Colonic mucosa (tissue), 4 donors: ENCODE measurements around the gene STRA8. TPM values are rescaled to one million over a fixed set of nuclear protein-coding genes. Genes with fewer than 3 reads are reported as not detected.

Experiments
- DNase-seq: peaks from one replicate; pipeline ENCODE4 v3.0.0-alpha.2; 2020
- H3K27ac ChIP-seq: fragments of 200-600 bp; one replicate; pipeline ENCODE4 v1.8.0; 2021
- H3K27me3 ChIP-seq: fragments of 200-600 bp; one replicate; pipeline ENCODE4 v1.8.0; 2021
- H3K36me3 ChIP-seq: fragments of 200-600 bp; one replicate; pipeline ENCODE4 v1.8.0; 2021
- H3K4me1 ChIP-seq: fragments of 200-600 bp; one replicate; pipeline ENCODE4 v1.8.0; 2021; ENCODE audit warnings: mild to moderate bottlenecking
- H3K4me3 ChIP-seq: fragments of 200-600 bp; one replicate; pipeline ENCODE4 v1.8.0; 2021
- H3K9ac ChIP-seq, 2 donors: one replicate each; pipeline ENCODE4 v1.7.0; 2013; ENCODE audit warnings: control low read depth in 2 of 2, low read depth in 2 of 2, low read length in 2 of 2
- H3K9me3 ChIP-seq: fragments of 200-600 bp; one replicate; pipeline ENCODE4 v1.8.0; 2021
- CTCF ChIP-seq: fragments of 200-600 bp; IDR thresholded peaks from one replicate; pipeline ENCODE4 v1.8.0; 2022; ENCODE audit warnings: antibody characterized with exemption, mild to moderate bottlenecking
- intact Hi-C: fragments of 100-400 bp; cut with DNase I; formaldehyde crosslinking; loops from one replicate; pipeline ENCODE4 v1.14.1; 2022
- total RNA-seq, 2 donors: library from RNA; stranded (reverse); fragmentation: NEBNext Ultra II Directional in 1 of 2; extraction: Animal tissue kit (Norgen Biotek cat#: 25700) in 1 of 2; gene quantifications; one replicate each; pipeline ENCODE4 v1.2.1, GENCODE V29; 2021
- donor health status: healthy.
- donor health status: DM: no; HTN: no; CAD: no.
- donor health status: DM: no; HTN: no; CAD: no.

The STRA8 gene
- total RNA-seq, 2 donors from 2014 or later = not detected

DNA sequence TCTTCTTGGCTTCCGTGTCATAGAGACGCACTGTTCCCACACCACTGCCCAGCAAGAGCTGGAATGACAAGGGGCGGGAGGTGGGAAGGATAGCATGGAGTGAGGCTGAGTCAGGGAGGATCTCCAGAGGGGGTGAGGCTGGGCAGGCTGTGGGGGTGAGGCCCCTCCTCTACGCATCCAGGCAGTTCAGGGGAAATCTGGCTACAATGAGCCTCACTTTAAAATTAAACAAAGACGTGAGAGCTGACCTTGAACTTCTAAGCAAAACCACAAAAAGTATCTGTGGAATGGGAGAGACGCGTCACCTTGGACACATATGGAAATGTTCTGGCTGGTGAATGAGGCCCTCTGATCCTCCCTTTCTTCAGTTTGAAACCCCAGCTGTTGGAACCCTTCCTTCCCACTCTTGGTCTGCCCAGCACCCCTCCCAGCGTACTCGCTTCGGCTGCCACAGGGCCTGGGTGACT lies 40.0 kb upstream of the STRA8 start:
- Histone ChIP-seq H3K27me3 (no peaks in the 10 kb centered on the region), H3K4me3 (no peak overlapping the region), H3K9ac (no peak overlapping the region), H3K27ac (no peak overlapping the region), H3K9me3 (no peaks in the 10 kb centered on the region), H3K4me1 (no peaks in the 10 kb centered on the region), H3K36me3 (no peaks in the 10 kb centered on the region)
- DNase-seq = no peak
- intact Hi-C loops = no loop called here
- TF ChIP-seq CTCF = no peak

DNA sequence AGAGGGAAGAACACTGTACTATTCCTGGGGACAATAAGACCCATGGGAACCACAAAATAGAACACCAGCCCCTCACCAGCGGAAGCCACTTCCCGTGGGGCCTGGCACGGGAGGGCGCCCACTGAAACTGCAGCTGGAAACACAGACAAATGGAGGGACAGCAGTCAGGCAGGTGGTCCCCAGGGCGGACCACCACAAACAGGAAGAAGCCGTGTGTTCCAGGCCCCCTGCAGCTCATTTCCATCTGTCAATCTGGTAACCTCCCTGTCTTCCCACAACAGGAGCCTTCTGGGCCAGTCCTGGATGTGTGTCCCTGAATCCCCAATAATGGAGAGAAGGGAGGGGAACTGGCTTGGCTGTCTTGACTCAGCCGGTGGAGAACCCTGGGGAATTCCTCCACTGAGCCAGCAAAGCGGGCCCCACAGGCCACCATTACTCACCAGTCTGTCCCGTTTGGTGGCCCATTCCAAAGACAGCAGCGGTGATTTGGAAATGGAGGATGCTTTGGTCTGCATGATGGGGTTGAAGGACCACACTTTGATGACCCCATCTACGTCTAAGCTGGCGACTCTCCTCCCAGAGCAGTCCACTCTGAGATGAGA lies 39.0 kb upstream of the STRA8 start:
- no peak for DNase-seq

DNA sequence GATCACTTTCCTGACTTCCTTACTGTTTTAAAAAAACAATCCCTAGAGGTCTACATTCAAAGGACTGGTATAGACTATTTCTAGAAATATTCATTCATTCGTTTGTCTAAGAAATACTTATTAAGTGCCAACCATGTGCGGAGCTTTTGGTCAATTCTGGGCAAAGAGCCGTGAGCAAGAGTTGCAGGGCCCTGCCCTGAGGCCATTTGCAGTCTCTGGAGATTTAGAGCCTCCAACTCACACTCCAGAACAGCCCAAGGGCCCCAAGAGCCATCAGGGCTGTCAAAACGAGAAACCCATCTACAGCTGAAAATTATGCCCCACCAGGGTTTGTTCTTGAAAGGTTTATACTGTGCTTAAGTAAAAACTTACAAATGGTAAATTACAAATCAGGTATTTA lies 38.5 kb upstream of the STRA8 start:
- Histone ChIP-seq H3K27me3 (no peaks in the 10 kb centered on the region), H3K27ac (no peak overlapping the region), H3K36me3 (no peaks in the 10 kb centered on the region), H3K4me3 (no peak overlapping the region), H3K9me3 (no peaks in the 10 kb centered on the region), H3K9ac (no peak overlapping the region), H3K4me1 (no peaks in the 10 kb centered on the region)
- no peak for TF ChIP-seq CTCF
- no peak for DNase-seq
- intact Hi-C loops = no loop called here

More for the DNA sequence above, 39.0 kb upstream of the STRA8 start:
- no peaks in the 10 kb centered on the region for H3K4me1 ChIP-seq
- H3K36me3 ChIP-seq = no peaks in the 10 kb centered on the region
- no peaks in the 10 kb centered on the region for H3K27me3 ChIP-seq
- no peak for TF ChIP-seq CTCF
- H3K4me3 ChIP-seq = no peak overlapping the region
- no peak overlapping the region for H3K9ac ChIP-seq
- no peak overlapping the region for H3K27ac ChIP-seq
- H3K9me3 ChIP-seq = no peaks in the 10 kb centered on the region
- intact Hi-C loops = no loop called here

GRCh38 chr7:135195968-135196629 lies 37.5 kb upstream of the STRA8 start:
- no peak for DNase-seq
- Histone ChIP-seq H3K4me1 (no peaks in the 10 kb centered on the region), H3K9ac (no peak overlapping the region), H3K36me3 (no peaks in the 10 kb centered on the region), H3K27ac (no peak overlapping the region), H3K27me3 (no peaks in the 10 kb centered on the region), H3K4me3 (no peak overlapping the region), H3K9me3 (no peaks in the 10 kb centered on the region)
- intact Hi-C loops = no loop called here
- TF ChIP-seq CTCF = no peak

- Histone ChIP-seq H3K9ac (no peak overlapping the region), H3K27ac (no peak overlapping the region), H3K36me3 (no peaks in the 10 kb centered on the region), H3K9me3 (no peaks in the 10 kb centered on the region), H3K27me3 (no peaks in the 10 kb centered on the region), H3K4me1 (no peaks in the 10 kb centered on the region), H3K4me3 (no peak overlapping the region)
- DNase-seq = no peak
- intact Hi-C loops = no loop called here
- no peak for TF ChIP-seq CTCF
These were observed 36.3 kb upstream of the STRA8 start for GRCh38 chr7:135197343-135197742.
